Upper lobe of left lung (tissue), 6 donors: ENCODE data around the gene PLVAP. TPM values are rescaled to one million over a fixed set of nuclear protein-coding genes. Genes with fewer than 3 reads are reported as not detected.

Experiments used
- ATAC-seq, 2 donors: fragments of 200-7000 bp; cut with Tn5 transposase; one replicate each; pipeline ENCODE4 v1.9.1; 2022; ENCODE audit warnings: mild to moderate bottlenecking in 2 of 2, moderate library complexity in 2 of 2; ENCODE audit not compliant: low FRiP score in 2 of 2
- DNase-seq, 2 donors: peaks; one replicate each; pipeline ENCODE4 v3.0.0-alpha.2; 2019 to 2020
- H3K27ac ChIP-seq, 4 donors: fragments of 200-600 bp; sonication (generic); one replicate each; pipeline ENCODE4 v1.5.1; 2016 to 2019
- H3K27me3 ChIP-seq, 4 donors: fragments of 200-600 bp; sonication (generic); one replicate each; pipeline ENCODE4 v1.5.1; 2017 to 2019
- H3K36me3 ChIP-seq, 4 donors: fragments of 200-600 bp; sonication (generic); one replicate each; pipeline ENCODE4 v1.5.1; 2016 to 2019
- H3K4me1 ChIP-seq, 4 donors: fragments of 200-600 bp; sonication (generic); one replicate each; pipeline ENCODE4 v1.5.1; 2018 to 2019
- H3K4me3 ChIP-seq, 4 donors: fragments of 200-600 bp; sonication (generic); one replicate each; pipeline ENCODE4 v1.5.1; 2017 to 2019; ENCODE audit warnings: mild to moderate bottlenecking in 2 of 4, moderate library complexity in 1 of 4
- H3K9me3 ChIP-seq, 4 donors: fragments of 200-600 bp; sonication (generic); one replicate each; pipeline ENCODE4 v1.5.1; 2018 to 2019
- CTCF ChIP-seq, 6 experiments: fragments of 450-650 bp in 4 of 6; fragments of 200-600 bp in 2 of 6; sonication (generic) in 2 of 6; IDR thresholded peaks; one replicate each; pipeline ENCODE4 v1.5.1; 2016 to 2019; ENCODE audit warnings: antibody characterized with exemption in 6 of 6
- EP300 ChIP-seq, 4 donors: sonication (generic); formaldehyde crosslinking; IDR thresholded peaks; one replicate each; pipeline ENCODE4 v1.5.1; 2017; ENCODE audit warnings: antibody characterized with exemption in 4 of 4, control low read depth in 2 of 4
- POLR2A ChIP-seq, 4 donors: fragments of 450-650 bp; IDR thresholded peaks; one replicate each; pipeline ENCODE4 v1.5.1; 2016 to 2017; ENCODE audit warnings: antibody characterized with exemption in 4 of 4, mild to moderate bottlenecking in 2 of 4
- POLR2AphosphoS5 ChIP-seq, 2 donors: sonication (generic); formaldehyde crosslinking; IDR thresholded peaks; one replicate each; pipeline ENCODE4 v1.5.1; 2017; ENCODE audit warnings: antibody characterized with exemption in 2 of 2
- WGBS, 2 donors: methylation state at CpG; one replicate each; pipeline ENCODE4 v1.1.5; 2017 to 2018; 5-methylcytosine and 5-hydroxymethylcytosine counted together
- total RNA-seq, 6 donors: library from RNA; depleted of rRNA in 4 of 6; stranded (reverse); fragments of >200 nt in 4 of 6; gene quantifications; one replicate each; pipeline versions ENCODE4 v1.1.0 to v1.2.1, GENCODE V29; 2016 to 2021
- donor health status: DM: no; HTN: no; CAD: no; lungs with moderate emphysema.
- donor health status: DM: no; HTN: yes; CAD: no; lungs with severe emphysema.

PLVAP gene
- total RNA-seq, 6 donors from 2014 or later = 1.0 to 103 (median 6.9) TPM

GRCh38 chr19:17307876-17308377, 69.2 kb downstream of the PLVAP start:
- no peak overlapping the region for H3K4me3 ChIP-seq
- 84 to 88% methylated on average over 8 of the region's 8 CpGs for WGBS, 2 donors
- peaks cover 44 to 63% (median 54%) of the 10 kb centered on the region in 4 donors for H3K4me1 ChIP-seq
- H3K36me3 ChIP-seq = peaks cover 0 to 12% (median 3%) of the 10 kb centered on the region in 4 donors
- no peaks in the 10 kb centered on the region for H3K27me3 ChIP-seq
- DNase-seq (no peak), ATAC-seq (no peak)
- TF ChIP-seq EP300 (IDR thresholded peaks at IDR 0.05) (no peak), POLR2A (IDR thresholded peaks at IDR 0.05) (no peak), CTCF (IDR thresholded peaks at IDR 0.05) (no peak), POLR2AphosphoS5 (IDR thresholded peaks at IDR 0.05) (no peak)
- no peak overlapping the region for H3K27ac ChIP-seq
- no peaks in the 10 kb centered on the region for H3K9me3 ChIP-seq

GRCh38 chr19:17306285-17306714, 70.8 kb downstream of the PLVAP start:
- WGBS, 2 donors = 15 to 33% methylated on average over 7 to 19 of the region's 28 CpGs
- TF ChIP-seq POLR2A (IDR thresholded peaks at IDR 0.05) (no peak), POLR2AphosphoS5 (IDR thresholded peaks at IDR 0.05) (no peak), EP300 (IDR thresholded peaks at IDR 0.05) (no peak), CTCF (IDR thresholded peaks at IDR 0.05) (no peak)
- Histone ChIP-seq H3K4me3 (peak overlapping the region; percentile 76 to 88 (median 82)), H3K27me3 (no peaks in the 10 kb centered on the region), H3K9me3 (no peaks in the 10 kb centered on the region), H3K27ac (peak overlapping the region; percentile 87 to 96 (median 89)), H3K4me1 (peaks cover 46 to 76% (median 59%) of the 10 kb centered on the region in 4 donors), H3K36me3 (no peaks in the 10 kb centered on the region)
- ATAC-seq (no peak), DNase-seq (no peak)

- DNase-seq (peak; percentile 97 to 99), ATAC-seq (peak; percentile 74 to 92)
- peaks cover 40 to 76% (median 55%) of the 10 kb centered on the region in 4 donors for H3K4me1 ChIP-seq
- WGBS, 2 donors = 0 to 1% methylated on average over 4 to 33 of the region's 55 CpGs
- TF ChIP-seq CTCF (IDR thresholded peaks at IDR 0.05) (peak; percentile 77 to 98 (median 94)), POLR2AphosphoS5 (IDR thresholded peaks at IDR 0.05) (peak in 1 of 2 donors; percentile 92), POLR2A (IDR thresholded peaks at IDR 0.05) (peak in 3 of 4 donors; percentile 46 to 77 (median 74)), EP300 (IDR thresholded peaks at IDR 0.05) (no peak)
- H3K4me3 ChIP-seq = peak within 1 kb of the TSS; percentile 76 to 88 (median 82)
- H3K9me3 ChIP-seq = no peaks in the 10 kb centered on the region
- H3K27ac ChIP-seq = peak within 1 kb of the TSS; percentile 87 to 96 (median 89)
- H3K27me3 ChIP-seq = no peaks in the 10 kb centered on the region
- H3K36me3 ChIP-seq = peaks cover 0 to 4% (median 1%) of the 10 kb centered on the region in 4 donors
Observed at GRCh38 chr19:17305517-17306284, 71.4 kb downstream of the PLVAP start, which contains the start of gene MRPL34. Gene MRPL34 (plus strand): TSS chr19:17305872. CDS start chr19:17305893, 21 bp downstream.

GRCh38 chr19:17305216-17305516, 72.0 kb downstream of the PLVAP start:
- ATAC-seq (no peak), DNase-seq (no peak)
- Histone ChIP-seq H3K27me3 (no peaks in the 10 kb centered on the region), H3K27ac (peak overlapping the region; percentile 68 to 96 (median 88)), H3K4me3 (peak overlapping the region in 3 of 4 donors; percentile 76 to 88 (median 78)), H3K9me3 (no peaks in the 10 kb centered on the region), H3K36me3 (peaks cover 0 to 7% (median 3%) of the 10 kb centered on the region in 4 donors), H3K4me1 (peaks cover 34 to 76% (median 50%) of the 10 kb centered on the region in 4 donors)
- WGBS, 2 donors = 0 to 3% methylated on average over 4 to 6 of the region's 7 CpGs
- TF ChIP-seq EP300 (IDR thresholded peaks at IDR 0.05) (peak in 1 of 4 donors; percentile 72), POLR2A (IDR thresholded peaks at IDR 0.05) (no peak), CTCF (IDR thresholded peaks at IDR 0.05) (no peak), POLR2AphosphoS5 (IDR thresholded peaks at IDR 0.05) (peak in 1 of 2 donors; percentile 95)
